Thoracic aorta (tissue), 2 donors: ENCODE measurements around the gene RPH3AL. TPM values are rescaled to one million over a fixed set of nuclear protein-coding genes. Genes with fewer than 3 reads are reported as not detected.
"Not testable (repeated sequence)": the region's sequence is repeated elsewhere in the genome, so short reads cannot be mapped to it uniquely, and the experiment has no call there.

Source experiments
- ATAC-seq: fragments of 150-250 bp; one replicate; pipeline ENCODE4 v1.8.0; 2017; ENCODE audit warnings: low read depth; ENCODE audit not compliant: insufficient number of reproducible peaks, low FRiP score
- DNase-seq: peaks from one replicate; pipeline ENCODE4 v3.0.0-alpha.2; 2020; ENCODE audit warnings: low spot score
- H3K27ac ChIP-seq, 2 donors: fragments of 200-600 bp; sonication (generic); 1 replicate in 1 of 2; 2 replicates in 1 of 2; pipeline ENCODE4 v1.5.1; 2016; ENCODE audit warnings: mild to moderate bottlenecking in 2 of 2, moderate library complexity in 2 of 2
- H3K27me3 ChIP-seq: fragments of 200-600 bp; sonication (generic); replicated peaks from 2 replicates; pipeline ENCODE4 v1.6.0; 2016; ENCODE audit warnings: mild to moderate bottlenecking; ENCODE audit not compliant: insufficient read depth
- H3K36me3 ChIP-seq: fragments of 200-600 bp; sonication (generic); one replicate; pipeline ENCODE4 v1.5.1; 2016
- H3K4me1 ChIP-seq, 2 donors: fragments of 200-600 bp; sonication (generic); 1 replicate in 1 of 2; 2 replicates in 1 of 2; pipeline versions ENCODE4 v1.5.1 to v1.6.0; 2016; ENCODE audit warnings: low read depth in 2 of 2, mild to moderate bottlenecking in 1 of 2; ENCODE audit not compliant: control insufficient read depth in 1 of 2
- H3K4me3 ChIP-seq: fragments of 200-600 bp; sonication (generic); 2 replicates; pipeline ENCODE4 v1.5.1; 2016; ENCODE audit warnings: mild to moderate bottlenecking
- H3K9me3 ChIP-seq: fragments of 200-600 bp; sonication (generic); 2 replicates; pipeline ENCODE4 v1.5.1; 2016
- total RNA-seq, 2 donors: library from RNA; depleted of rRNA; stranded (reverse); fragments of >200 nt; gene quantifications; one replicate each; pipeline versions ENCODE4 v1.1.0 to v1.2.3, GENCODE V29; 2016
- TF ChIP-seq, protein P1 (sequence below): fragments of 200-600 bp; sonication (generic); IDR thresholded peaks from one replicate; pipeline ENCODE4 v1.5.1; 2019; ENCODE audit warnings: antibody characterized with exemption

The RPH3AL gene
- total RNA-seq, 2 donors from 2014 or later, result 6.5 to 33.1 TPM

DNA sequence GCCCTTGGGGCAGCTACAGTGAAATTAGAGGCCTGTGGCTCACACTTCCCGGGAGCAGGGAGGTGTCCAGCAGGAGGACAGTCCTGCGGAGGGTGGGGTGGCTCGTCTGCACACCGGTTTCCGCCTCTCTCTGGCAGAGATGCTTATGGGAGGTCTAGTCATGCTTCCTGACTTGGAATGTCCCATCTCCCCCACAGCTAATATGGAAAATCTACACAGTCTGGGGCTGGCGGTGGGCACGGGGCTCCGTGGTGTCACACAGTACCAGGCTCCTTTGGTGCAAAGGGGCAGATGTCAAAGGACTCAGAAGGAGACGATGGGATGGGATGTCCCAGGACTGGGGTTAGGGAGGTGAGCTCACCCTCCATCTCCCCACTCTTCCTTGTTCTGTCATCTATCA is 127.1 kb downstream of the RPH3AL start:
- no peak for ATAC-seq

DNA sequence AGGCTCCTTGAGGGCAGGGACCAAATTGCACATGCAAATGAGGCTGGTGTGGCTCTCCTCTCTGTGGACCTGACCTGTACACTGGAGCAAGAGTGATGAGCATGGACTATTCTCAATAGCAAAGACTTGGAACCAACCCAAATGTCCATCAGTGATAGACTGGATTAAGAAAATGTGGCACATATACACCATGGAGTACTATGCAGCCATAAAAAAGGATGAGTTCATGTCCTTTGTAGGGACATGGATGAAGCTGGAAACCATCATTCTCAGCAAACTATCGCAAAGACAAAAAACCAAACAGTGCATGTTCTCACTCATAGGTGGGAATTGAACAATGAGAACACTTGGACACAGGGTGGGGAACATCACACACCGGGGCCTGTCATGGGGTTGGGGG is 128.0 kb downstream of the RPH3AL start:
- H3K36me3 ChIP-seq, DNase-seq, H3K4me1 ChIP-seq, H3K4me3 ChIP-seq, H3K9me3 ChIP-seq, H3K27me3 ChIP-seq, H3K27ac ChIP-seq, ATAC-seq: not testable (repeated sequence)

More for the DNA sequence above, 127.1 kb downstream of the RPH3AL start:
- no peak for DNase-seq
- Histone ChIP-seq H3K27ac (no peak overlapping the region), H3K4me1 (no peaks in the 10 kb centered on the region), H3K9me3 (no peaks in the 10 kb centered on the region), H3K4me3 (no peak overlapping the region), H3K27me3 (no peaks in the 10 kb centered on the region), H3K36me3 (no peaks in the 10 kb centered on the region)
- TF ChIP-seq, protein P1, sequence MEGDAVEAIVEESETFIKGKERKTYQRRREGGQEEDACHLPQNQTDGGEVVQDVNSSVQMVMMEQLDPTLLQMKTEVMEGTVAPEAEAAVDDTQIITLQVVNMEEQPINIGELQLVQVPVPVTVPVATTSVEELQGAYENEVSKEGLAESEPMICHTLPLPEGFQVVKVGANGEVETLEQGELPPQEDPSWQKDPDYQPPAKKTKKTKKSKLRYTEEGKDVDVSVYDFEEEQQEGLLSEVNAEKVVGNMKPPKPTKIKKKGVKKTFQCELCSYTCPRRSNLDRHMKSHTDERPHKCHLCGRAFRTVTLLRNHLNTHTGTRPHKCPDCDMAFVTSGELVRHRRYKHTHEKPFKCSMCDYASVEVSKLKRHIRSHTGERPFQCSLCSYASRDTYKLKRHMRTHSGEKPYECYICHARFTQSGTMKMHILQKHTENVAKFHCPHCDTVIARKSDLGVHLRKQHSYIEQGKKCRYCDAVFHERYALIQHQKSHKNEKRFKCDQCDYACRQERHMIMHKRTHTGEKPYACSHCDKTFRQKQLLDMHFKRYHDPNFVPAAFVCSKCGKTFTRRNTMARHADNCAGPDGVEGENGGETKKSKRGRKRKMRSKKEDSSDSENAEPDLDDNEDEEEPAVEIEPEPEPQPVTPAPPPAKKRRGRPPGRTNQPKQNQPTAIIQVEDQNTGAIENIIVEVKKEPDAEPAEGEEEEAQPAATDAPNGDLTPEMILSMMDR, result no peak

DNA sequence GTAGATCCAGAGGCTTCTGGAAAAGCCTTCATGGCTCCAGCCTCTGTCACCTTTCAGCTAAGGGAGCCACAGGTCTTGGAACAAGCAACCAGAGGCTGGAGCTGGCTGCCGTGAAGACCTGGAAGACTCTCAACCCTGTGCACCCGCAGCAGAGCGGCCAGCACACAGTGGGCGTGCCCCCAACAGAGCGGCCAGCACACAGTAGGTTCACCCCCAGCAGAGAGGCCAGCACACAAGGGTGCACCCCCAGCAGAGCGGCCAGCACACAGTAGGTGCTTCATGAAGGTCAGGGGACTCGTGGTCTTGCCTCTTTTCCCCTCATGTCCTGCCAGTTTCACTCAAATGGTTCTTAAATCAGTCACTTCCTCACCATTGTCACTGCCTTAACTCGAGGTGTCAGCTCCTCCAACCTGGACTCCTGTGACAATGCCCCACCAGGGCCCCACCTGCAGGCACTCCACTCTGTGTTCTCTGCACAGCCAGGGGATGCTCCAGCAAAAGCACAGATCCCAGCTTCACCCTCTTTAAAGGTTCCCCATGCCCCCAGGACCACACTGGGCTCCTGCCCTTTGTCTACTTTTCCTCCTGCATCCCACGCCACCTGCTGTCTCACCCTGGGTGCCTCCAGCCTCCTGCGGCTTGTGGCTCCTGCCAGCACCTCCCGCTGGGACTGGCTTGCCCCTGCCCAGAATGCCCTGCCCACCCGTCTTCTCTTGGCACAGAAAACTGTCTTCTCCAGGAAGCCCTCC is 128.7 kb downstream of the RPH3AL start:
- no peaks in the 10 kb centered on the region for H3K27me3 ChIP-seq
- TF ChIP-seq, protein P1, result no peak
- H3K4me3 ChIP-seq, result no peak overlapping the region
- ATAC-seq (no peak), DNase-seq (no peak)
- H3K4me1 ChIP-seq, result no peaks in the 10 kb centered on the region
- no peaks in the 10 kb centered on the region for H3K36me3 ChIP-seq
- H3K27ac ChIP-seq, result no peak overlapping the region
- H3K9me3 ChIP-seq, result no peaks in the 10 kb centered on the region

- Histone ChIP-seq H3K36me3 (no peaks in the 10 kb centered on the region), H3K4me3 (no peak overlapping the region), H3K9me3 (no peaks in the 10 kb centered on the region), H3K27me3 (no peaks in the 10 kb centered on the region), H3K27ac (no peak overlapping the region), H3K4me1 (no peaks in the 10 kb centered on the region)
- TF ChIP-seq, protein P1, result no peak
- ATAC-seq (no peak), DNase-seq (no peak)
These were observed 130.4 kb downstream of the RPH3AL start for GRCh38 chr17:222172-222571.

- DNase-seq, result no peak
- TF ChIP-seq, protein P1, result no peak
These were observed 132.9 kb downstream of the RPH3AL start for GRCh38 chr17:219696-220095.

More at GRCh38 chr17:219696-220095, 132.9 kb downstream of the RPH3AL start:
- ATAC-seq, result no peak
- Histone ChIP-seq H3K36me3 (no peaks in the 10 kb centered on the region), H3K27me3 (no peaks in the 10 kb centered on the region), H3K4me3 (no peak overlapping the region), H3K27ac (no peak overlapping the region), H3K4me1 (no peaks in the 10 kb centered on the region), H3K9me3 (no peaks in the 10 kb centered on the region)
